Measurements from ENCODE around the gene LARGE2. TPM values are rescaled to one million over a fixed set of nuclear protein-coding genes. Genes with fewer than 3 reads are reported as not detected.

LARGE2 gene
- total RNA-seq, 6 donors from 2014 or later, result 4.3 to 10.6 (median 7.1) TPM

DNA sequence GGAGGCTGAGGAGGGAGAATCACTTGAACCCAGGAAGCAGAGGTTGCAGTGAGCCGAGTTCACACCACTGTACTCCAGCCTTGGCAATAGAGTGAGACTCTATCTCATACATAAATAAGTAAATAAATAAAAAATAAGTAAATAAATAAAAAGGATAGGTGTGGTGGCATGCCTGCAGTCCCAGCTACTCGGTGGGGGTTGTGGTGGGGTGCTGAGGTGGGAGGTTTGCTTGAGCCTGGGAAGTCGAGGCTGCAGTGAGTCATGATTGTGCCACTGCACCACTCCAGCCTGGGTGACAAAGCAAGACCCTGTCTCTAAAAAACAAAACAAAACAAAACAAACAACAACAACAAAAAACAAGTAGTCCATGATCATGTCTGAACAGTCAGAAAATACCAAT lies 3.1 kb downstream of the LARGE2 start:
- H3K4me3 ChIP-seq, result no peak overlapping the region
- no peak for ATAC-seq (ENCODE audit: low FRiP score in 2 of 2)
- no peak for DNase-seq
- no peaks in the 10 kb centered on the region for H3K36me3 ChIP-seq
- TF ChIP-seq POLR2A (IDR thresholded peaks at IDR 0.05) (no peak), POLR2AphosphoS5 (IDR thresholded peaks at IDR 0.05) (no peak), EP300 (IDR thresholded peaks at IDR 0.05) (no peak)
- TF ChIP-seq, protein P1, sequence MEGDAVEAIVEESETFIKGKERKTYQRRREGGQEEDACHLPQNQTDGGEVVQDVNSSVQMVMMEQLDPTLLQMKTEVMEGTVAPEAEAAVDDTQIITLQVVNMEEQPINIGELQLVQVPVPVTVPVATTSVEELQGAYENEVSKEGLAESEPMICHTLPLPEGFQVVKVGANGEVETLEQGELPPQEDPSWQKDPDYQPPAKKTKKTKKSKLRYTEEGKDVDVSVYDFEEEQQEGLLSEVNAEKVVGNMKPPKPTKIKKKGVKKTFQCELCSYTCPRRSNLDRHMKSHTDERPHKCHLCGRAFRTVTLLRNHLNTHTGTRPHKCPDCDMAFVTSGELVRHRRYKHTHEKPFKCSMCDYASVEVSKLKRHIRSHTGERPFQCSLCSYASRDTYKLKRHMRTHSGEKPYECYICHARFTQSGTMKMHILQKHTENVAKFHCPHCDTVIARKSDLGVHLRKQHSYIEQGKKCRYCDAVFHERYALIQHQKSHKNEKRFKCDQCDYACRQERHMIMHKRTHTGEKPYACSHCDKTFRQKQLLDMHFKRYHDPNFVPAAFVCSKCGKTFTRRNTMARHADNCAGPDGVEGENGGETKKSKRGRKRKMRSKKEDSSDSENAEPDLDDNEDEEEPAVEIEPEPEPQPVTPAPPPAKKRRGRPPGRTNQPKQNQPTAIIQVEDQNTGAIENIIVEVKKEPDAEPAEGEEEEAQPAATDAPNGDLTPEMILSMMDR (IDR thresholded peaks at IDR 0.05), result no peak
- H3K9me3 ChIP-seq, result no peaks in the 10 kb centered on the region
- peaks cover 0 to 23% (median 16%) of the 10 kb centered on the region in 4 donors for H3K27me3 ChIP-seq
- 79 to 88% methylated on average over 3 of the region's 3 CpGs for WGBS, 2 donors
- no peak overlapping the region for H3K27ac ChIP-seq
- H3K4me1 ChIP-seq, result peaks cover 14 to 39% (median 28%) of the 10 kb centered on the region in 4 donors

DNA sequence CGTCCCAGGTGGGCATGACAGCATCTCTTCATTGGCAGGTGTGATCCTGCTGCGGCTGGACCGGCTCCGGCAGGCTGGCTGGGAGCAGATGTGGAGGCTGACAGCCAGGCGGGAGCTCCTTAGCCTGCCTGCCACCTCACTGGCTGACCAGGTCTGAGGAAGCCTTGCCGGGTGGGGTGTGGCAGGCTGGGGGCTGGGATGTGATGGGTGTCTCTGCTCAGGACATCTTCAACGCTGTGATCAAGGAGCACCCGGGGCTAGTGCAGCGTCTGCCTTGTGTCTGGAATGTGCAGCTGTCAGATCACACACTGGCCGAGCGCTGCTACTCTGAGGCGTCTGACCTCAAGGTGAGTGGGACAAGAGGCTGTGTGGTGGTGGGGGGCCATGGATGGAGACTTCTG lies 3.5 kb downstream of the LARGE2 start:
- Histone ChIP-seq H3K9me3 (no peaks in the 10 kb centered on the region), H3K4me1 (peaks cover 14 to 40% (median 26%) of the 10 kb centered on the region in 4 donors), H3K4me3 (no peak overlapping the region), H3K27me3 (peaks cover 0 to 23% (median 16%) of the 10 kb centered on the region in 4 donors), H3K36me3 (peaks cover 0 to 4% (median 0%) of the 10 kb centered on the region in 4 donors), H3K27ac (no peak overlapping the region)
- DNase-seq, result peak in 1 of 2 donors; percentile 66
- whole genome bisulfite sequencing, 2 donors, result 62 to 75% methylated on average over 9 to 12 of the region's 12 CpGs
- ATAC-seq (ENCODE audit: low FRiP score in 2 of 2), result no peak
- TF ChIP-seq POLR2AphosphoS5 (IDR thresholded peaks at IDR 0.05), result no peak
- TF ChIP-seq, protein P1 (IDR thresholded peaks at IDR 0.05), result no peak
- TF ChIP-seq POLR2A (IDR thresholded peaks at IDR 0.05), result no peak
- no peak for TF ChIP-seq EP300 (IDR thresholded peaks at IDR 0.05)

DNA sequence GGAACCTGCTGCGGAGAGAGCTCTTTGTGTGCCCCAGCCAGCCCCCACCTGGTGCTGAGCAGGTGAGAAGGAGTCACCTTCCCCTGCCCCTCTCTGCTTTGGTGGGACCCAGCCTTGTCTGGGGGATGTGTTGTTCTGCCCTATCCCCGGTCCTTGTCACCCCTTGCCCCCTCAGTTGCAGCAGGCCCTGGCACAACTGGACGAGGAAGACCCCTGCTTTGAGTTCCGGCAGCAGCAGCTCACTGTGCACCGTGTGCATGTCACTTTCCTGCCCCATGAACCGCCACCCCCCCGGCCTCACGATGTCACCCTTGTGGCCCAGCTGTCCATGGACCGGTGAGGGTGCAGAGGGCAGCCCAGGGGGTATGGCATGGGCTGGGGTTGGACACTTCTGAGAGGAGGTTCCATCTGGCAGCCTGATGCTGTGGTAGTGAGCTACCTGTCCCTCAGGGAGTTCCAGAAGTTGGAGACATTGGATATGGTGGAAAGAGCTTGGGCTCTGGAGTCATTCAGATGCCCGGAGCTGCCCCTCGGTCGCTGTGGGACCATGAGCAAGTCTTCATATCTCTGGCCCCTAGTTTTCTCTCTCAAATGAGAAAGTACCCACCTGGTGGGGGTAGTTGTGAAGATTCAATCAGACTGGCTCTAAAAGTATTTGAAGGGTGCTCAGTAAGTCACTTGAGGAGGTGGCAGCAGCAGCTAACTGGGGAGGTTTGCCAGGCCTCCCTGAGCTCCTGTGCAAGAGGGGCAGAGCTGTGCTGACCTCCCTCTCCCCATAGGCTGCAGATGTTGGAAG lies 4.3 kb downstream of the LARGE2 start:
- H3K36me3 ChIP-seq, result peaks cover 0 to 11% (median 3%) of the 10 kb centered on the region in 4 donors
- H3K27ac ChIP-seq, result no peak overlapping the region
- 94 to 100% methylated on average over 2 to 12 of the region's 12 CpGs for WGBS, 2 donors
- DNase-seq (peak in 1 of 2 donors; percentile 60), ATAC-seq (ENCODE audit: low FRiP score in 2 of 2) (no peak)
- peaks cover 0 to 18% (median 15%) of the 10 kb centered on the region in 4 donors for H3K27me3 ChIP-seq
- no peak overlapping the region for H3K4me3 ChIP-seq
- no peaks in the 10 kb centered on the region for H3K9me3 ChIP-seq
- TF ChIP-seq POLR2A (IDR thresholded peaks at IDR 0.05) (no peak), POLR2AphosphoS5 (IDR thresholded peaks at IDR 0.05) (no peak), EP300 (IDR thresholded peaks at IDR 0.05) (no peak)
- TF ChIP-seq, protein P1 (IDR thresholded peaks at IDR 0.05), result no peak
- peaks cover 14 to 33% (median 23%) of the 10 kb centered on the region in 4 donors for H3K4me1 ChIP-seq

DNA sequence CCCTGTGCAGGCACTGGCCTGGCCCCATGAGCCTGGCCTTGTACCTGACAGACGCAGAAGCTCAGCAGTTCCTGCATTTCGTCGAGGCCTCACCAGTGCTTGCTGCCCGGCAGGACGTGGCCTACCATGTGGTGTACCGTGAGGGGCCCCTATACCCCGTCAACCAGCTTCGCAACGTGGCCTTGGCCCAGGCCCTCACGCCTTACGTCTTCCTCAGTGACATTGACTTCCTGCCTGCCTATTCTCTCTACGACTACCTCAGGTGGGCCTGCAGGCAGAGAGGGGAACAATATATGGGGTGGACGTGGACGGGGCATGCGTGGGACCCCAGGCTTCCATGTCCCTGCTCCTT lies 4.9 kb downstream of the LARGE2 start:
- H3K27ac ChIP-seq, result no peak overlapping the region
- peaks cover 3 to 17% (median 8%) of the 10 kb centered on the region in 4 donors for H3K36me3 ChIP-seq
- WGBS, 2 donors, result 59 to 75% methylated on average over 13 to 14 of the region's 15 CpGs
- DNase-seq (peak in 1 of 2 donors; percentile 50), ATAC-seq (ENCODE audit: low FRiP score in 2 of 2) (no peak)
- H3K9me3 ChIP-seq, result no peaks in the 10 kb centered on the region
- H3K4me1 ChIP-seq, result peaks cover 10 to 27% (median 19%) of the 10 kb centered on the region in 4 donors
- TF ChIP-seq, protein P1 (IDR thresholded peaks at IDR 0.05), result no peak
- TF ChIP-seq EP300 (IDR thresholded peaks at IDR 0.05), result no peak
- no peak for TF ChIP-seq POLR2AphosphoS5 (IDR thresholded peaks at IDR 0.05)
- TF ChIP-seq POLR2A (IDR thresholded peaks at IDR 0.05), result no peak
- no peak overlapping the region for H3K4me3 ChIP-seq
- peaks cover 0 to 12% (median 10%) of the 10 kb centered on the region in 4 donors for H3K27me3 ChIP-seq
